GM19328 (cell line): Measurements from ENCODE around the gene LCN1.
A peak's percentile ranks its signal among the peaks of the same experiment; 100 is the strongest.

Experiments used
- ATAC-seq: cut with Tn5 transposase; IDR thresholded peaks from one replicate; pipeline ENCODE4 v1.9.1; 2021; ENCODE audit warnings: mild to moderate bottlenecking, moderate library complexity; ENCODE audit not compliant: unreplicated experiment

LCN1 gene

GRCh38 chr9:135488013-135488330 is 33.3 kb upstream of the LCN1 start:
- ATAC-seq, result no peak

DNA sequence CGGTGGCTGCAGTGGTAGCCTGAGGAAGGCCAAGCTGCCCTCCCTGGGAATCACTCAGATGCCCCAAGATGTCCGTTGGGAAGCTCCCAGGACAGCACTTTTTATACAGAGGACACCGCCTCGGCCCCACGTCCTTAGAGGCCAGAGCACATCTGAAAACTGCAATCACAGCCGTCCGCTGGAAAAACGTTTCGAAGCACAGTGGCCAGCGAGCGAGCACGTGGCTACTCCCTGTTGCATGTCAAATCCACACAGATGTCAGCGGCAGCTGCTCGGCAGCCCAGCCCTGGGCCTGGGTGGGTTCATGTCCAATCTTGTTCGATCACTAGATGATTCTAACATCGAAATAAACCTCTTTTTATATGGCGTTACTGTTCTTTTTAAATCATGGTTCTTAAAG is 32.7 kb upstream of the LCN1 start:
- ATAC-seq, result no peak

GRCh38 chr9:135489188-135489906 is 31.9 kb upstream of the LCN1 start:
- ATAC-seq, result no peak

DNA sequence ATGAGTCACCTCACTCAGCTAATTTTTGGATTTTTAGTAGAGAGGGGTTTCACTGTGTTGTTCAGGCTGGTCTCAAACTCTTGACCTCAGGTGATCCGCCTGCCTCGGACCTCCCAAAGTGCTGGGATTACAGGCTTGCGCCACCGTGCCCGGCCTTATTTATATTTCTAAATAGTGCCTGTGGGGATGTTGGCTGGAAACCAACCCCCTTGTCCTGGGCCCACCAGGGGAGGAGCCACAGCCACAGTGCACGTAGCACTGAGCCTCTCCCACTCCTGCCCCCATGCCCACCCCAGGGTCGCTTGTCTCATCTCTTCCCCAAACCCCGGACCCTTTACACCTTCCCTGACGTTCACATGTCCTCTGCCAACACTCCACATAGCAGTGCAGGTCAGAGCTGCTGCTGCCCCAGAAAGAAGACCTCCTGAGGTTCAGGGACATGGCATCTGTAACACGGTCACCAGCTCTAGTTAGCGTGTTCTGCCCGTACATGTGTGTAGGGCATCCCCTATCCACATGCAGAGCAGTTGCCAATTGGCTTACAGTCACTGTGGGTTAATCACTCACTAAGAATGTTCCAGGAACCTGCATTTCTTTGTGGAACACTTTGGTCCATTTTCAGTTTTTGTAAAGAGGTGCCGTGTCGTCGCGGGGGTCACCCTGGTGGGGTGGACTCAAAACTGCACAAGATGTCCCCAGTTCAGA is 30.9 kb upstream of the LCN1 start:
- no peak for ATAC-seq

DNA sequence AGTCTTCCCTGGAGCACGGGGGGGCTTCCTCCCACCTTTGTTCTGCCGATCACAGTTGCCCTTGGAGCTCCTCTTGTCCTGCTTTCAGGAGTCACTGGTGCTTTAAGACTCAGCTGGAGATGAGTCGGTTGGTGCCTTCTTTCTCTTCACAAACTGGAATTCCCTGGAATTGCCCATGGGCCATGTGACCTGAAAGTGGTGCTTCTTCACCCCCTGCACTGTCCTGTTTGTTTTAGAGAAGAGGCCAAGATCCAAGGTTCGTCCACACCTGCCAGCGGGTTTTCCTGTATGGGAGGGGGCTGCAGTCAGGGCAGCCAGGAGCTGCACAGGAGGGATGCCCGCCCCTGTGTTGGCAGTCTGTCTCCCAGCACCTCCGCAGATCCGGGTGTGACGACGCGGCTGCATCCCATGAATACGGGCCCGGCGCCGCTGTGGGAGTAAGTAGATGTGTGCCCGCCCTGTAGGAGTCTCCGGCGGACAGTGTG is 30.2 kb upstream of the LCN1 start:
- no peak for ATAC-seq

- ATAC-seq, result no peak
These were observed 29.5 kb upstream of the LCN1 start for GRCh38 chr9:135491764-135492163.

GRCh38 chr9:135492886-135493669 is 28.2 kb upstream of the LCN1 start:
- no peak for ATAC-seq

DNA sequence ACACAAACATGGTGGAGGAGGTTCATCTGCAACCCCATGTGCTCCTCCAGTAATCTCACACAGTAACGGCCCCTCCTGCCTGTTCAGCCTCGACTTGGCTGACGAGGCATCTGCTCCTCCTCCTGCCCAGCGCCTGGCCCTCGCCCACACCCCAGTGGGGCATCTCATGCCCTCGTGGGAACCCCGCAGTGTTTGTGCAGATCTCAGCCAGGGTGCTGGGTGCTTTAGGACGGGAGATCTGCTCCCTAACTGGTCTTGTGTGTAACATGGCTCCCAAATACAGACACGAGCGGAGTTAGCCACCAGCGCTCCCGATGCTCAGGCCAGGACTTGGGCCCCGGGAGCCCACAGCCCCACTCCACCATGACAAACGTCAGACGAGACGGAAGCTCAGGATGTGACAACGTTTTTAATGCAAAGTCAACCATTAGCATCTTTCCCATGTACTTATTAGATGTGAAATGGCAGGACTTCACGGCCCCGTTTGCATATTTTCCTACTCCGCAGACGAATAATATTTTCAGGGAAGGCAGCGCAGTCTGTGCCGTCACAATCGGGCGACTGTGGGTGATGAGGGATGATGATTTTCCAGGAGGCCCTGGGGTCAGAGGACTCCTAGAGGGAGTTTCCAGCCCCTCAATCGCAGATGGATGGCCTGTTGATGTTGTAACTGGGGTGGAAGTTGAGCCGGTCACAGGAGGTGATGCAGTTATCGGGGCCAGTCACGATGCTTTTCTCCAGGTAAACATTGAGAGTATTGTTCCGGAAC is 26.3 kb upstream of the LCN1 start:
- ATAC-seq, result no peak

DNA sequence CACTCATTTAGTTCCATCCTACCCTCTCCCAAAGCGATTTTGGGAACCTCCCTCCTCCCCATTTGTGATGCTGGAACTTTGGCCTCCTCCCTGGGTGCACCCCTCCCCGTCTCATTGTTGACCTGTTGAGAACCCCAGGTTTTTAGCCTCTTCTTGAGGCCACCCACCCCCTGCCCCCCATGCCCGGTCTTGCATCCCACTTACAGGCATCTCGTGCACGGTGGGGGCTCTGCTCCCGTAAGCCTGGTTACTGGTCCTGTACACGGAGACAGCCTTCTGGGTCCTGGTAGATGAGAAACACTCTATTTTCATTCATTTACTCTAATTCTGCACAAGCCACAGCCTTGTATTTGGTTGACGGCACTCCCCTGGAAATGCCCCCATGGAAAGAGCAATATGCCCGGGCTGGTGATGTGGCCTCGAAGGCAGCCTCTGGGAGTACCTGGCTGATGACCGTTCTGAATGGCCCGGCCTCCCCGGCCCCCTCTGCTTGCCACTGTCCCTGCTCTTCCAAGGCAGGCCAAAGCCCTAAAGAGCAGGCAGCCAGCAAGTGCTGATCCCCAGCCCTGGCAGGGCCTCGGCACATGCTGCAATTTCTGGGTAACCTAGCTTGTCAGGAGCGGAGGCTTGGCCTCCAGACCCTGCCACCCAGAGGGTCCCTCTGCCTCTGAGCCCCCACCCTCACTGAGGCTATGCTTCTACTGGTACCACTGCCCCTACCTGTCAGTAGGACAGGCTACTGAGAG is 22.7 kb upstream of the LCN1 start:
- no peak for ATAC-seq

DNA sequence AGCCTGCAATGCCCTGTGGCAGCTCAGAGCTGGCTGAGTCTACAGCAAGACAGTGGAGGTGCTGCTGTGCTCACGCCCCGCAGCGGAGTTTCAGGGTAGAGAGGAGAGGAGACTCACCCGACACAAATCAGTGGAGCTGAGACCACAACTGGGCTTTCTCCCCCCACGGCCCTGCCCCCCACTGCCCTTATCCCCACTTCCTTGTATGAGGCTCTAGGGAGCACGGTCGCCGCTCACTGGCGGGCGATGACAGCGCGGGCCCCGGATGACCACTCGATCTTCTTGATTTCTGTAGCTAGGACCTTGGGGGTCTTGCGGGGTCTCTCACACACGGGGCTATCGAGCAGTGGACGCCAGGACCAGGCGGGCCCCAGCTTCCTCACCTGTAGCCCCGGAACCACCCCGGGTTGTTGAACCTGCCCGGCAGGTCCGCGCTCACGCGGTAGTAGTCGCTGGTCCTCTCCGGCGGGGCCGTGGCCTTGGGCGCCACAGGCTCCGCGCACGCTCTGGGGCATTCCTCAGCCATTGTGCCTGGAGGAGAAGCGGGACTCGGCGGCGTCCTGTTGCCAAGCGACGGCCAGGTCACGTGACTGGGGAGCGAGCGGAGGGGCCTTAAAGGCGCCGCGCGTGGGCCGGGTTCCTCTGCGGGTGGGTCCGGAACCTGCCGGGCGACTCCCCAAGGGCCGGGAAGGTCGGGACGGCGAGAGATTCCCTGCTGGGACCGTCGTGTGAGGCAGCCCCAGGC is 21.7 kb upstream of the LCN1 start:
- no peak for ATAC-seq

DNA sequence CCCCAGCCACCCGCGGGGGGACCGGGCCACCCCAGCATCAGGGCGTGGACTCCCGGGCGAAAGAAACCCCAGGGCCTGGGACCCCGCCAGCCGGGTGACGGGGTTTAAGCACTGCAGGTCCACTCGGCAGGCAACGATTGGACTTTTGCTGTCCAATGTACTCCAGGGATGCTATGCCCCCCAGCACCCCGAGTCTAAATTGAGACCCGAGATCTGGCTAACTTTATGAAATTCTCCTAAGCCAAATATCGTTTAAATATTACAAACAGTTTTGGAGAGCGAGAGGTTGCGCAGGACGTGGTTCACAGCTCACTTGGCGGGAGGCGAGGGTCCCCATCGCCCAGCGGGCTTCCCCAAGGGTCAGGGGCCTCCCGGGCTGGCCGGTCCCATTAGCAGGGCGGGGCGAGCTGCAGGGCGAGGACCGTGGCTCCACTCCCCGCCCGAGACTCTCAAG is 21.1 kb upstream of the LCN1 start:
- ATAC-seq, result no peak

DNA sequence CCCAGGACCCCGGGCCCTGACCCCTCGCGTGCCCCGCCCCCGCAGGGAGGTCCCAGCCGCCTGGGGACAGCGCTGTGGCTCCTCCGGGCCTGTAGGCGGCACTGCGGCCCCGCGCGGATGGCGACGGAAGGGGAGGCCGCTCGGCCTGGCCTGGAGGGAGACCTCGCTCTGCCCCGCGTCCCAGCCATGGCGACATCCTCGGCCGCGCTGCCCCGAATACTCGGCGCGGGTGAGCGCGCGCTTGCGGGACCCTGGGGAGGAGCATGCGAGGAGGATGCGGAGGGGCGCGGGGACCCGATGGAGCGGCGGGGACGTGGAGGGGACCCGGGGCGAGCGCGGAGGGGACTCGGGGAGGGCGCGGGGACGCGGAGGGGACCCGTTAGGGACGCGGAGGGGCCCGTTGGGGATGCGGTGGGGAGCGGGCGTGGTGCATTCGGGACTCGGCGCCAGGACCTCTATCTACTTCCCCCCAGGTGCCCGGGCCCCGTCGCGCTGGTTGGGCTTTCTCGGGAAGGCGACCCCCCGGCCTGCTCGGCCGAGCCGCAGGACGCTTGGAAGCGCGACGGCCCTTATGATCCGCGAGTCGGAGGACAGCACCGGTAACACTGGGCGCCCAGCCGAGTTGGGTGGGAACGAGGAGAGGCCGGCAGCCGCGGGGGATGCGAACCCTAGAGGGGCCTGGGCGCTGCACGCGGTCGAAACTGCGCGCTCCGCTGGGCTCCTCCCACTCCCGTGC is 20.5 kb upstream of the LCN1 start, which contains the start of gene MRPS2:
Gene MRPS2, plus strand, starts transcription at position 158 of the 736 bp plus-strand sequence. Its CDS starts 29 bp downstream, at position 187.
- peak; percentile 80 for ATAC-seq

- no peak for ATAC-seq
These were observed 19.7 kb upstream of the LCN1 start for GRCh38 chr9:135501261-135502167.

- no peak for ATAC-seq
These were observed 18.9 kb upstream of the LCN1 start for GRCh38 chr9:135502168-135502872.

DNA sequence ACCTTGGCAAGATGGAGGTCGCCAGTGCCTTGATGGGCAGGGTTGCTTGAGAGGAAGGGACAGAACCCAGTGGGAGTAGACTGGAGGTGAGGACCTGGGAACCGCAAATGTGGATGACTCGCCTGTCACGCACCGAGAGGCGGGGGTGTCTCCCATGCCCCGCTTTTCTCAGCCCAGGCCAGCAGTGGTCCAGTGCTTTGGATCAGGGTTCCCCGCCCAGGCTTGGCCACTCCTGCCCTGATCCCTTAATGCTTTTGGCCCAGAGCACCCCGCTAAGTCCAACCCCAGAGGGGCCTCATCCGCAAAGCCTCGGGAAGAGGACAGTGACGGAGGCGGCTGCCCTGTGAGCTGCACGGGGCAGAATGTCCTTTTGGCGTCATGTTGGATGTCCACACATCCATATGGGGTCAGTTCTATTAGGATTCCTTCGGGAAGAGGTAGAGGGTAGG is 18.3 kb upstream of the LCN1 start:
- ATAC-seq, result no peak

DNA sequence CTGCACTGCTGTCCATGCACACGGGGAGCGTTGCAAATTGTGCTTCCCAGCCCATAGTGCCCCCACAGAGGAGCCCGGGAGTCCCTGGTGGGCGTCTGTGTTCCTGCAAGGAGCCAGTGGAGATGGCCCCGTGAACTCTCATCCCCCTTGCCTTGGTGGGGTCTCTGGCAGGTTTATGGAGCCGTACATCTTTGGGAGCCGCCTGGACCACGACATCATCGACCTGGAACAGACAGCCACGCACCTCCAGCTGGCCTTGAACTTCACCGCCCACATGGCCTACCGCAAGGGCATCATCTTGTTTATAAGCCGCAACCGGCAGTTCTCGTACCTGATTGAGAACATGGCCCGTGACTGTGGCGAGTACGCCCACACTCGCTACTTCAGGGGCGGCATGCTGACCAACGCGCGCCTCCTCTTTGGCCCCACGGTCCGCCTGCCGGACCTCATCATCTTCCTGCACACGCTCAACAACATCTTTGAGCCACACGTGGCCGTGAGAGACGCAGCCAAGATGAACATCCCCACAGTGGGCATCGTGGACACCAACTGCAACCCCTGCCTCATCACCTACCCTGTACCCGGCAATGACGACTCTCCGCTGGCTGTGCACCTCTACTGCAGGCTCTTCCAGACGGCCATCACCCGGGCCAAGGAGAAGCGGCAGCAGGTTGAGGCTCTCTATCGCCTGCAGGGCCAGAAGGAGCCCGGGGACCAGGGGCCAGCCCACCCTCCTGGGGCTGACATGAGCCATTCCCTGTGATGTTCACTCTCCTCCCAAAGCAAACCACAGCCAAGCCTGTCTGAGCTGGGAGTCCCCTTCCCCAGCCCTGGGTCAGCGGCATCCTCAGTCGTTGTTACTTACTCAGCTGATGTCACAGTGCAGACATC is 17.6 kb upstream of the LCN1 start:
- no peak for ATAC-seq
